LHCN-M2 (cell line): Measurements from ENCODE around the gene MYOM1. TPM values are rescaled to one million over a fixed set of nuclear protein-coding genes. Genes with fewer than 3 reads are reported as not detected.
"Not testable (repeated sequence)": the region's sequence is repeated elsewhere in the genome, so short reads cannot be mapped to it uniquely, and the experiment has no call there.

Experiments used
- DNase-seq: peaks from one replicate; pipeline ENCODE4 v3.0.0-alpha.2; 2012; ENCODE audit warnings: low read depth
- total RNA-seq: library from RNA; depleted of rRNA; stranded (reverse); fragments of >200 nt; gene quantifications from 2 replicates; pipeline ENCODE4 v1.2.3, GENCODE V29; 2014

Gene MYOM1
- total RNA-seq, 1 experiment from 2014 or later = 0.06 TPM

GRCh38 chr18:3221496-3221895, 1.7 kb upstream of the MYOM1 start:
- no peak for DNase-seq

- not testable (repeated sequence) for DNase-seq
These were observed 1.1 kb upstream of the MYOM1 start for GRCh38 chr18:3220868-3221267.

GRCh38 chr18:3219241-3219630, 532 bp downstream of the MYOM1 start:
- DNase-seq = no peak

GRCh38 chr18:3218819-3219218, 949 bp downstream of the MYOM1 start:
- no peak for DNase-seq

GRCh38 chr18:3217948-3218647, 1.7 kb downstream of the MYOM1 start:
- peak; percentile 19 for DNase-seq

- DNase-seq = no peak
These were observed 2.8 kb downstream of the MYOM1 start for GRCh38 chr18:3216987-3217386.

GRCh38 chr18:3214855-3215637, 4.7 kb downstream of the MYOM1 start:
- no peak for DNase-seq

GRCh38 chr18:3213300-3214059, 6.3 kb downstream of the MYOM1 start:
- DNase-seq = peak; percentile 1

GRCh38 chr18:3212657-3213056, 7.1 kb downstream of the MYOM1 start:
- DNase-seq = no peak

GRCh38 chr18:3211236-3211992, 8.4 kb downstream of the MYOM1 start:
- peak; percentile 45 for DNase-seq

- DNase-seq = no peak
These were observed 9.8 kb downstream of the MYOM1 start for GRCh38 chr18:3209859-3210569.

- DNase-seq = peak; percentile 14
These were observed 12.2 kb downstream of the MYOM1 start for GRCh38 chr18:3207565-3207964.

GRCh38 chr18:3205239-3205638, 14.5 kb downstream of the MYOM1 start:
- DNase-seq = no peak

- DNase-seq = no peak
These were observed 19.7 kb downstream of the MYOM1 start for GRCh38 chr18:3199942-3200645.

- not testable (repeated sequence) for DNase-seq
These were observed 21.4 kb downstream of the MYOM1 start for GRCh38 chr18:3198260-3198860.

GRCh38 chr18:3194947-3195612, 24.7 kb downstream of the MYOM1 start:
- DNase-seq = no peak

- DNase-seq = no peak
These were observed 26.4 kb downstream of the MYOM1 start for GRCh38 chr18:3193331-3193730.

GRCh38 chr18:3192752-3193151, 27.0 kb downstream of the MYOM1 start:
- DNase-seq = no peak

GRCh38 chr18:3192286-3192685, 27.5 kb downstream of the MYOM1 start:
- no peak for DNase-seq
